M059J (cell line): ENCODE results near the gene DNAJC17. TPM values are rescaled to one million over a fixed set of nuclear protein-coding genes. Genes with fewer than 3 reads are reported as not detected.

Source experiments
- DNase-seq: peaks from one replicate; pipeline ENCODE4 v3.0.0-alpha.2; 2012; ENCODE audit warnings: low read depth
- total RNA-seq: library from RNA; depleted of rRNA; stranded (reverse); fragments of >200 nt; shearing (Covaris generic); gene quantifications from 2 replicates; pipeline ENCODE4 v1.2.3, GENCODE V29; 2014

DNAJC17 gene
- total RNA-seq, 1 experiment from 2014 or later: 31.5 TPM

DNA sequence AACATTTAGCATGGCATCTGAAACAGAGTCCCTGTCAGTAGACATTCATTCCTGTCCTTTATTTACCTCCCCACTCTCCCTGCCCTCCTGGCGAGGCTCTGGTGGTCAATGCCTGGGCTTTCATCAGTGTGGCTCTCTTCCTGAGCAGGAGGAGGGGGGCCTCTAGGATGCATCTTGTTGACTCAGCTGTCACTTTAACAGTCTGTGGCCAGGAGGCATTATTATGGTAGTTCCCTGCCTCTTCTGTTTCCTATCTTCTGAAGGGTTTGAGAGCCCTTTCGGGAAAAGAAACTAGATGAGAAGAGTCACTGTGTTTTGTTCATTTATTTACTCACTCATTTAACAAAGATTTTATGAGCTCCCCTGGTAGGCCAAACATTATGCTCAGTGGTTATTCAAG is 23.6 kb upstream of the DNAJC17 start:
- DNase-seq: no peak

DNA sequence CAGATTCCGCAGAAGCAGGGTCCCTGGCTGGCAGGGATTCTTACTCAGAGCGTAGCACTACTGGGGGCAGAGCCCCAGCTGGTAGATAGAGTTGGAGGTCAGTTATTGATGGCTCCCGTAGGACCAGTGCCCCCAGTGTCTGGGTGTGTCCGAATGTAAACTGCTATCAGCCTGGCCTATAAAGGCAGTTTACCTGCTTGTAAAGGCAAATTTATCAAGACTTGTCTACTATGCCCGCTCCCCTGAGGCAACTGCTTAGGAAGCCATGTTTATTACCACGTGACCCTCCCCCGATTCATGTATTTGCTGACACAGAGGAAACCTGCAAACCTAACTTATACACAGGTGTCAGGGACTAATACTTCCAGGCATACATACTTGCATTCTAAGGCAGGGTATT is 21.8 kb upstream of the DNAJC17 start:
- DNase-seq: no peak

DNA sequence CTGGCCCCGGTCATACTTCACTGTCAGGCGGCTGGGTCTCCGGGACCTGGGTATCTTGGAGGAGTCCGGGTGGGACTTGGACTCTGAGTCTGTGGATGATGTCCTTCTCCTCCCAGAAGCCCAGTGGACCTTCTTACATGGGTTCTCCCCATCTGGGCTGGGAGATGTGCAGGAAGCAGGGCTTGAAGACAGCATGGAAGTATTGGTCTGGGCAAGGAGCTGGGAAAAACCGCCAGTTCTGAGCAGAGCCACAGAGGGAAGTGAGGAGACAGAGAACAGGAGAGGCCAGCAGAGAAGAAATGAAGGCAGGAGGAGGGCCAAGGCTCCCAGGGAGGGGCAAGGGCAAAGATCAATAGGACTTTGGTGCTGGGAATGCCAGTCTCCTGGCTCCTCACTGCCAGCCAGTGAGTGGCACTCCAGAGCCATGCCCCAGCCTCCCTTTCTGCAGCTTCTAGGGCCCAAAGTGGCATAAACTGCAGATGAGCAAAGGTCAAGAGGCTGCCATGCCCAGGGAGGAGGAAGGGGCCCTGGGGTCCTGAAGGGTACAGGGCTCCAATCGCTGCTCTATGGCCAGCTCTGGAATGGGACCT is 21.3 kb upstream of the DNAJC17 start, which contains the start of gene PPP1R14D:
TSS of gene PPP1R14D (minus strand) at position 262 of the 590 bp plus-strand sequence. CDS start at position 195, 67 bp downstream.
- DNase-seq: no peak

DNA sequence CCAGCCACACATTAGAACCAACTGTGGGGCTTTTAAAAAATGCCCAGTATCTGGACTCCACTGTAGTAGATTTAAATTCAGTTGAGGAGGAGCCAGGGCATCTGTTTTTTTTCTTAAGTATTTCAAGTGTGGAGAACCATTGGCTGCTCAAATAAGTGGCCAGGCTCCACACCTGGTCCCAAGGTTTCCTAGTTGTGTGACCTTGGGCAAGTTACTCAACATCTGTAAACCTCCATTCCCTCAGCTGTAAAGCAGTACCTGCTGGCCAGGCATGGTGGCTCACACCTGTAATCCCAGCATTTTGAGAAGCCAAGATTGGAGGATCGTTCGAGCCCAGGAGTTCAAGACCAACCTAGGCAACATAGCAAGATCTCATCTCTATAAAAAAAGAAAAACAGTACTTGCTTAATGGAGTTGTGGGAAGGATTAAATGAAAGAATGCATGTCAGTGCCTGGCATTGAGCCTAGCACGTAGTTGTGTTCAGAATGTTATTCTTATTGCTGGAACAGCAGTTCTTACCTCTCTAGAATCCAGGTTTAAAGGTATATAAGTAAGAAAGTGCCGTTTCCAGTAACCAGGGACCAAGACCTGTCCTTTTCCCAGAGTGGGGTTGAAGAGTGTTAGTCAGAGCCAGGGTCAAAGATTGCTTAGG is 19.3 kb upstream of the DNAJC17 start:
- DNase-seq: peak; percentile 37

GRCh38 chr15:40825661-40826422 is 18.6 kb upstream of the DNAJC17 start:
- peak; percentile 82 for DNase-seq

DNA sequence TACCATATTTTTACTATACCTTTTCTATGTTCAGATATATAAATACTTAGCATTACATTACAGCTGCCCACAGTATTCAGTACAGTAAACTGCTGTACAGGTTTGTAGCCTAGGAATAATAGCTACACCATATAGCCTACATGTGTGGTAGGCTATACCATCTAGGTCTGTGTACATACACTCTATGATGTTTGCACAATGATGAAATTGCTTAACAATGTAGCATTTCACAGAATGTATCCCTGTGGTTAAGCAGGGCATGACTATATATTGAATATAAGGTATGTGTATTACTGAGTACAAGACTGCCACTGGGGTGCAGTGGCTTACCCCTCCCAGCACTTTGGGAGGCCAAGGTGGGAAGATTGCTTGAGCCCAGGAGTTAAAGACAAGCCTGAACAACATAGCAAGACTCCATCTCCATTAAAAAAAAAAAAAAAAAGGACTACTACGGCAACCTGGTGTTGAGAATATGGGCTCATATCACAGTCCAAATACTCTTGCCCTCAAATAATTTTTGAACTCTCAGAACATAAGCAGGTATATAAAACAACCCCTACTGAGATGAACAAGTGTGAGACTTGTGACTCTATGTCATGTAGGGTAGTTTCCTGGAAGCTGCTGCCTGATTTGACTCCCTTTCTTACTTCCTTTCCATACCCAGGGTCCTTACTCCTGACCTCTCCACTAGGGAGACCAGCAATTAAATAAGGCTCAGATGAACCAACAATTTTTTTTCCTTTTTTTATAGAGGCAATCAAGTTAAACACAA is 16.5 kb upstream of the DNAJC17 start:
- DNase-seq: no peak

DNA sequence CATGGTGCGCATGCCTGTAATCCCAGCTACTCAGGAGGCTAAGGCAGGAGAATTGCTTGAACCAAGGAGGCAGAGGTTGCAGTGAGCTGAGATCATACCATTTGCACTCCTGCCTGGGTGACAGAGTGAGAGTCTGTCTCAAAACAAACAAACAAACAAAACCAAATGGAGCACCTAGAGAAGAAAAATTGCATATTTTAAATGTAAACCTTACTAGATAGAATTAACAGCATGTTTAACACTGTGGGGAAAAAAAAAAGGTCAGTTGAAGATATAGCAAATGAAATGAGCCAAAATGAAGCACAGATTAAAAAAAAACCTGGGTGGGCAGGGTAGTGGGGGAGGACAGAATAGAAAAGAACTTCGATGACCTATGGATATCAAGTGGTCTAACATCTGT is 13.9 kb upstream of the DNAJC17 start:
- DNase-seq: no peak

GRCh38 chr15:40819048-40819447 is 11.8 kb upstream of the DNAJC17 start:
- no peak for DNase-seq

- peak; percentile 48 for DNase-seq
These were observed 7.9 kb upstream of the DNAJC17 start for GRCh38 chr15:40815042-40815698.

GRCh38 chr15:40812721-40813425 is 5.6 kb upstream of the DNAJC17 start:
- DNase-seq: no peak

DNA sequence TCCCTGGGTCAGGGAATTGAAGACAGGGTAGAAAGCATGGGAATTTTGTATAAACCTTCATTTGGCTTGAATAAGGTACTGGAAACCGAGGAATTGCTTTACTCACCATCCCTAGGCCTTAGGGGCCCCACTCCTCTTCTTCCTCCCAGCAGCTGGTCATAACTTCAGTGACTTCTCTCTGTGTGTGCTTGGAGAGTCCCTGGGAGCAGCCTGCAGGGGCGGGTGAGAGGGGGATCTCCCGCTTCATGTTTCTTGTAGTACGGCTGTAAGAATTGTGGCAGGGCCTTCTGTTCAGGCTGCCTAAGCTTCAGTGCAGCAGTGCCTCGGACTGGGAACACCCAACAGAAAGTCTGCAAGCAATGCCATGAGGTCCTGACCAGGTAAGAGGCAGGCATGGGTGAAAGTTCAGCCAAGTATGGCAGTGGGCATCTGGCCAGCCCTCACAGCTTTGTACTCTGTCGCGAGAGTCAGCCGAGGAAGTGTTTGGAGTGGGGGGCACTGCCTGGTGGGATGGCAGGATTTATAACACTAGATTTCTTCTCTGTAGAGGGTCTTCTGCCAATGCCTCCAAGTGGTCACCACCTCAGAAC is 1.7 kb upstream of the DNAJC17 start:
- DNase-seq: no peak

- DNase-seq: peak; percentile 27
These were observed 702 bp upstream of the DNAJC17 start for GRCh38 chr15:40807888-40808461.

- no peak for DNase-seq
These were observed 623 bp downstream of the DNAJC17 start for GRCh38 chr15:40806672-40807027.

GRCh38 chr15:40803688-40804087 is 3.6 kb downstream of the DNAJC17 start:
- no peak for DNase-seq

DNA sequence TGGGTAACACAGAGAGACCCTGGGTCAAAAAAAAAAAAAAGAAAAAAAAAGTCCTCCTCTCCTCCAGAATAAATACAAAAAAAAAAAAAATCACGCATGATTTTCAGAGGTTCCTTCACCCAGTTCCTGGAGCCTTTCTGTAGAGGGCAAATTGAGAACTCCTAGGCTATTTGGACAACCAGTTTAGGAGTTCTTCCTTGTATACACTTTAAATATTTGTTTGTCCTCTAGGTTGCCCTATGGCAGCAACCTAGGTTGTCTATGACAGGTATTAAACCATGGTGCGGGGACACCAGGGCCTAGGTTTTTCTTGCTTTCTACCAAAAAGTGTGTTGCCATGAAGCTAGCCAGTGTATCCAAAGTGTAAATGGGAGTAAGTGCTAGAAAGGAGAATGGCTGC is 4.2 kb downstream of the DNAJC17 start:
- no peak for DNase-seq

GRCh38 chr15:40799523-40799922 is 7.8 kb downstream of the DNAJC17 start:
- DNase-seq: no peak

GRCh38 chr15:40796512-40796911 is 10.8 kb downstream of the DNAJC17 start:
- no peak for DNase-seq

GRCh38 chr15:40796041-40796440 is 11.2 kb downstream of the DNAJC17 start:
- DNase-seq: no peak

GRCh38 chr15:40793216-40793989 is 13.9 kb downstream of the DNAJC17 start:
- DNase-seq: peak; percentile 94
